GM18907 (cell line): Measurements from ENCODE around the gene DSTYK.
A peak's percentile ranks its signal among the peaks of the same experiment; 100 is the strongest.

ENCODE experiments used
- ATAC-seq: cut with Tn5 transposase; IDR thresholded peaks from one replicate; pipeline ENCODE4 v1.9.1; 2021; ENCODE audit warnings: mild to moderate bottlenecking, moderate library complexity; ENCODE audit not compliant: unreplicated experiment

Gene DSTYK

DNA sequence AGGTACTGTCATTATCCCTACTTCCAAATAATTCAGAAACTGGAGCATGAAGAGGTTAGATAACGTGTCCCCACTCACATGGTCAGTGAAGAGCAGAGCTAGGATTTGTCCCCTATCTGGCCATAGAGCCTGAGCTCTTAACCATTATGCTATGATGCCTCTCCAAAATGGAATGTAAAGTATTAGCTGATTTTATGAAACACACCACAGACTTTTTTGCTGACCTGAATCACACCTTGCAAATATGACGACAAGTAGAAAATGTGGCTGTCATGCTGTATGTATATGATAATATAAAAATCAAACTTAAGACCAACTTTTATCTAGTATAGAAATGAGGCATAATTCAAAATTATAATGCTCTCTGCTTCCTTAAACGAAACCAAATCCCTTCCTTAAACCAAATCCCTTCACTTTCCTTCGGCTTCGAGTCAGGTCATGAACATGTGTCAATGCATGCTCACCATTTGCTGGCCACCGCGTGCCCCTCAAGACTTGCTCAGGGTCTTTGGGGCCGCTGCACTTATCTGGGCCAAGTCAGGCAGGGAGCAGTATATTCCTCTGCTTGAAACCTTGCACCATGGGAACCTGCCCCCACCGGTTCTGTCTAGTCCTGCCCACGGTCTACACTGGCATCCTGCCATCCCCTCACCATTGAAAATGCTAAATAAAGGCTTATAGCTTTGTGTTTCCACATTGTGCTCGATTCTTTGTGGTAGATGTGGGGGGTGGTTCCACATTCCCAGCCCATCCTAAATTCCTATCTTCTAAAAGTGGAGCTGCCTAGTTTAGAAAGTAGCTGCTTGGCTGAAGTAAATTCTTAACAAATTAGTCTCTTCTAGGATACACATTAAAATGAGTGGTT is 14.6 kb upstream of the DSTYK start:
- ATAC-seq: no peak

DNA sequence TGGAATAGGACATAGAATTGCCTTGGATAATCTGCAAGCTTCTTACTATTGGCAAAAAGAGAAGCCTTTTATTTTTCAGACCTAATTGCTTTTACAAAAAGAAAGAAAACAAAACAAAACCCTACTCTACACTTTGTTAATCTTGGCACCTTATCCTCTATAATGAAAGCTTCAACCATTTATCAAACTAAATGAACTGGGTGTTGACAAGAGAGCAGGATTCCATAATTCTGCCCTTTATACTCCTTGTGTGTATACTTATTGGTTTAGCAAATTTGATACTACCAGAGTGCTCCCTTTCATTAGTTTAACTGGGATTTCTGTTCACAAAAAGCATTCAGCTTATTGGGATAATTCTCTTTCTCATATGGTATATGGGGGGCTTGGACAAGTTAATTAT is 13.2 kb upstream of the DSTYK start:
- no peak for ATAC-seq

DNA sequence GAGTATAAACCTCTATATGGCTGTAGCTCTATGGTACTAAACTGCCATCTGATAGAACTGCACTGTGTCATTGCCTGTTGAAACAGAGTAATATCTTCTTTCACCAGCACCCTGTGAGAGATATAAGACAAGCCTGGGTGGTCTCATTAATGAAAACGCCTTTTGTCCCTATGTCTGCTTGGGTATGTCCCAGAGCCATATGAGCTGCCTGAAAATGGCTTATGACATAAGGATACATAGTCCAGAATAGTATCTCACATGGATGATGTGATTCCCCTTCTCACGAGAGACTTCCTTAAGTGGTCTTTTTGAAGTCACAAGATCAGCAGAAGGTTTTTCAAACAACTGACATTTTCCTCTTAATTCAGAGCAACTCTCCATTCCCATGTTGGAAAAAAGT is 8.9 kb upstream of the DSTYK start:
- no peak for ATAC-seq

GRCh38 chr1:205217418-205217817 is 5.9 kb upstream of the DSTYK start:
- ATAC-seq: no peak

DNA sequence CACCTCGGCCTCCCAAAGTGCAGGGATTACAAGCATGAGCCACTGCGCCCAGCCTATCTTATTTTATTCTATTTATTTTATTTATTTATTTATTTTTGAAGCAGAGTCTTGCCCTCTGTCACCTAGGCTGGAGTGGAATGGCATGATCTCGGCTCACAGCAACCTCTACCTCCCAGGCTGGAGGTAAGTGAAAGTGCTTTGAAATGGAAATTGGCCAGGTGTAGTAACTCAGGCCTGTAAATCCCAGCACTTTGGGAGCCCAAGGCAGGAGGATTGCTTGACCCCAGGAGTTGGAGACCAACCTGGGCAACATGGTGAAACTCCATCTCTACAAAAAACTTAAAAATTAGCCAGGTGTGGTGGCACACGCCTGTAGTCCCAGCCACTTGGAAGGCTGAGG is 5.1 kb upstream of the DSTYK start:
- no peak for ATAC-seq

GRCh38 chr1:205214756-205215155 is 3.3 kb upstream of the DSTYK start:
- no peak for ATAC-seq

DNA sequence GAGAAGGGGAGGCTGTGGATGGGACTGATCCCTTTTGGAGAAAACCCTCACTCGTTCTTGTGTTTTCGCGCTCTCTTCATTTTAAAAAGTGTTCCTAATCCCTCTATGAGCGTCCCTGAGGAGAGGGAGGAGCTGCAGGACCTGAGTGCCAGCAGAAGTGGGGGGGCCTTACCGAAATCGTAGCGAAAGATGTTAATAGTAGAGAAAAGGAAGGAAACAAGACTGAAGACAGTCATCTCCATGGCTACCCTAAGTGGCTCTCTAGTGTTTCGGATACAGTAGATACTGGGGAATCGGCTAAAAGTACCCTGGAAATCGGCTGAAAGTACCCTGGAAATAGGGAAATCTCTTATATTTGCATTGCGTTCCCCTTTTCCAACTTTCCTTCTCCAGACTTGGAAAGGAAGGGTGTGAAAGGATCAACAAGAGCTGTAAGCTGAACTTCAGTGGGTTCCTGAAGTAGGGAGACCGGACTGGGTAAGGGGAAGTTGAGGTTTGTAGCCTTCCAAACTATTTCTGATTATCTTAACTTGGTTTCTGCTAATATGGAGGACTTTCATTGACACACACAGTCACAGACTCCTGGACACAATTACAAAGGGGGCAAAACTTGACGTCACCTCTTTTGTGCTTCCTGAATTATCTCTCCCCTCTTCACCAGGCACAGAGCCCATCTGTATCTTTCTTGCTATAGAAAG is 486 bp upstream of the DSTYK start:
- peak; percentile 35 for ATAC-seq

GRCh38 chr1:205210756-205211168 is 740 bp downstream of the DSTYK start:
- ATAC-seq: peak; percentile 20

- no peak for ATAC-seq
Measured at GRCh38 chr1:205208811-205209210, 2.7 kb downstream of the DSTYK start.

DNA sequence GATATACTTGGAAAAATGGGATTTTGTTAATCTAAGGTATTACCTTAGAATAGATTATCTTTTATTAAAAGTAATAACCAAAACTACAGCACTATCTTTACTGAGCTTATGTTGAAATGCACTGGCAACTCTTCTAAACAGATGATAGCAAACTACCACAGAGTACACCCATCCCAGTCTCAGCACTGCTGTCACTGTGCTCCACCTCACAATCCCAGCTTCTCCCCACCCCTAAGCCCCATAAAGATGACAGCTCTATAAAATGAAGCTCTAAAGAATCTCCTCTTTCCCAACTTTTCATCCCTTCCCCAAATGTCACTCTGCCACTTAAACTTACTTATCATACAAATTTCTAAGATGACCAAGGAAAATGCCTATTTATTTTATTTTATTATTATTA is 6.4 kb downstream of the DSTYK start:
- ATAC-seq: no peak

- no peak for ATAC-seq
Measured at GRCh38 chr1:205204552-205204951, 7.0 kb downstream of the DSTYK start.

DNA sequence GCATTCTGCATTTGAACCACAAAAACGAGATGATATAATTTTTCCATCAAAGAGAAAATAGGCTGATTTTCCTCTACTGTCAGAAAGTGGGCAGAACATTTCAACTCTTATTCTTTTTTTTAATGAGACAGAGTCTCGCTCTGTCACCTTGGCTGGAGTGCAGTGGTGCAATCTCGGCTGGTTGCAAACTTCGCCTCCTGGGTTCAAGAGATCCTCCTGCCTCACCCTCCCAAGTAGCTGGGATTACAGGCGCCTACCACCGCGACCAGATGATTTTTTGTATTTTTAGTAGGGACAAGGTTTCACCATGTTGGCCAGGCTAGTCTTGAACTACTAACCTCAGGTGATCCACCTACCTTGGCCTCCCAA is 11.6 kb downstream of the DSTYK start:
- no peak for ATAC-seq

DNA sequence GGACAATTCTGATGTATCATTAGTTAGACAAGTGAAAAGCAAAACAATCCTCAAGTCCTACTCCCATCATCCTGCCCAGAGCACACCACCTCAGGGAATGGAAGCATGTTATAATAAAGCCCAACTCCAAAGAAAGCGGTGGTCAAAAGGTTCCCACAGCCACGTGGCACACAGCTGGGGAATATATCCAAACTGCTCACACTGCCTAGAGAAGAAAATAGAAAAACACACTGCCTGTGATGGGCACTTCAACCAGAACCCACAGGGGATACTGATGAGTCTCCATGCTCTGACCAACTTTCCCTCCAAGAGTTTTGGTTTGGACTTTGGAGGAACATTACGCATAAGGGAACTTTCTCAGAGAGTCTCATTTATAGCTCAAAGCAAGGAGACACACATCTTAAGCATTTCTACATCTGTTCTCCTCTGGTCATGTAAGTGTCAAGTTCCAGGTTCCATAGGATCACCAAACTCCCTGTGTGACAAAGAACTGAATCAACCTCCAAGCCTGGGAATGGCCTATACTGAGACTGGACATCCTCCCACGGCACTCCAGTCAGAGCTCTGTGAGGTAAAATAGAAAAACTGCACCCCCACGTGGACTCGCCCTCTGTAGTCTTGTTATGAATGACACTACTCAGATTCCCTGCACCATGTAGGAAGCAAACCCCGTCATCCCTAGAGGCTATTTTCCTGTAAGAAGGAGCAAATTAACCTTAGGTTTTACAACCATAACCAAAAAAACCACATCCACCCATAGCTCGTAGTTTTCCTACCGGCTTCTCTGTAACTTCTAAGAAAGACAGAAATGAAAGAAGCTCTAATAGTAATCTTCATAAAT is 12.2 kb downstream of the DSTYK start:
- ATAC-seq: no peak

- ATAC-seq: no peak
Measured at GRCh38 chr1:205192287-205192686, 19.2 kb downstream of the DSTYK start.

DNA sequence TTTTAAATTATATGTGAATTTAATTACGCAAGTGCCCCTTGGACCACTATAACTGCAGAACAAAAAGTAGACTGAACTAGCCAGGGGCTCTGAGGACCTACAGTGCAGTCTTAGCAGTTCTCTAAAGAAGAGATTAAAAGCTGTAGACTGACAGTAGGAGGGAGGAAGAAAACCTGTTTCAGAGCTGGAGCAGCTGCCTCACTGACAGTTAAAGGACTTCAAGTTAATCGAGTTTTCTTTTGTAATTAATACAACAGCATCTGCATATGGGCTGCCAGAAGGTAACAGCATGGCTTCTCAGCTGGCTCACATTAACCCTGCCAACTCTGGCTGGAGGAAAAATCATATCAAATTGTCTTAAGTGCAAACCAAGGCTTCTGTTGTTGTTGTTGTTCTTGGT is 19.9 kb downstream of the DSTYK start:
- no peak for ATAC-seq

GRCh38 chr1:205190845-205191577 is 20.5 kb downstream of the DSTYK start:
- ATAC-seq: no peak

DNA sequence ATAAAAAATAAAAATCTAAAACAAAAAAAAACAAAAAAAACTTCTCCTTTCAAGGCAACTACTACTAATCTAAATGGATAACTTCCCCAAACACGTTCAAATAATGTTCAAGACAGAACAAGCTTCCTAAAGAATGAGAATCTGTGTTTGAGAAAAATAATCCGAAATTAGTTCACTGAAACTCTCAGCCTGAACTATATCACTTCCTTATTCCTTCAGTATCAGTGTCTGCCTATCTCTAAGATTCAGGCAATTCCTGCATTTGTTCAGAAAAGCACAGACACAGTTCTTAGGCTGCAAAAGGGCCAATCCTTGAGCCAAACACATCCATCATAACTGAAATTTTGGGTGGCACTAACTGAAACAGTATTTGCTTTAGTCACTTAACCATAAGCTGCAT is 22.4 kb downstream of the DSTYK start:
- ATAC-seq: no peak

GRCh38 chr1:205188596-205188995 is 22.9 kb downstream of the DSTYK start:
- ATAC-seq: no peak

- no peak for ATAC-seq
Measured at GRCh38 chr1:205188098-205188497, 23.4 kb downstream of the DSTYK start.

DNA sequence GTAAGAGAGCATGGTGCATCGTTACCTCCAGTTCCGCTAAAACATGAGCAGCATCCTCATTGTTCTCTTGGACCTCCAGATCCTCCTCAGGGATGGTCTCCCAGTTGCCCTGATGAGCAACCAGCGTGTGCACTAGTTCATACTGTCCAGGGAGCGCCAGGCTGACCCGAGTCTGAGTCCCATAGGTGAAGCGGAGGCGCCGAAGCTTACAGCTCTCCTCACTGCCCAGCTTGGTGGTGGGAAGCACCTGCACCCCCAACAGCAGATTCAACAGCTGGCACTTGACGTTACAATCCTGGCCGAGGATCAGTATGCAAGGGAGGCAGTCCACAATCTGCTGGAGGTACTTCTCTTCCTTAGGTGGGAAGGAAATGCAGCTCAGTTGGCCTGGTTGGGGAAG is 24.1 kb downstream of the DSTYK start:
- ATAC-seq: no peak

DNA sequence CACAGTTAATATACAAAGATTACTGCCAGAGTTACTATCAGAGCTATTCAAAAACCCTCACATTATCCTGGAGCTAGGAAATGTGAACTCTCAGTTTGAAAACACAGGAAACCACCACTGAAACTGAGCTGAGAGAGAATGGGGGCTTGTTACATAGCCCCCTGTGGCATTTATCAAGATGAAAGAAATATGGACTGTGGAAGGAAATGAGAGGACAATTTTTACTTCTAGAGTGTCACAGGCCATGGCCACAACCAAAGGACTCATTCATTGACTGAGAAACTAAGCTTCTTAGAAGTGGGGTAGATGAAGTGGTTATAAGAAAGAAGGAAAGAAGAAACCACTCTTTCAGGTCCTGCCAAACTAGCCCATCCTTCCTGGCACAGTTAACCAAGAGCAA is 25.3 kb downstream of the DSTYK start:
- no peak for ATAC-seq
